Sigmoid colon (tissue), 4 donors: ENCODE measurements around the gene GOLGA6L7.
"Not testable (repeated sequence)": the region's sequence is repeated elsewhere in the genome, so short reads cannot be mapped to it uniquely, and the experiment has no call there.

Experiments
- POLR2A ChIP-seq, 2 donors: fragments of 450-650 bp; IDR thresholded peaks; one replicate each; pipeline ENCODE4 v1.6.1; 2016; ENCODE audit warnings: antibody characterized with exemption in 2 of 2, mild to moderate bottlenecking in 2 of 2, moderate library complexity in 2 of 2
- POLR2AphosphoS5 ChIP-seq, 4 donors: sonication (generic); formaldehyde crosslinking; IDR thresholded peaks; one replicate each; pipeline ENCODE4 v1.6.1; 2017; ENCODE audit warnings: antibody characterized with exemption in 4 of 4
- TF ChIP-seq, protein P1 (sequence below), 4 experiments: fragments of 450-650 bp in 3 of 4; fragments of 200-600 bp in 1 of 4; IDR thresholded peaks; one replicate each; pipeline ENCODE4 v1.5.1; 2016 to 2019; ENCODE audit warnings: antibody characterized with exemption in 4 of 4, mild to moderate bottlenecking in 3 of 4, moderate library complexity in 2 of 4

DNA sequence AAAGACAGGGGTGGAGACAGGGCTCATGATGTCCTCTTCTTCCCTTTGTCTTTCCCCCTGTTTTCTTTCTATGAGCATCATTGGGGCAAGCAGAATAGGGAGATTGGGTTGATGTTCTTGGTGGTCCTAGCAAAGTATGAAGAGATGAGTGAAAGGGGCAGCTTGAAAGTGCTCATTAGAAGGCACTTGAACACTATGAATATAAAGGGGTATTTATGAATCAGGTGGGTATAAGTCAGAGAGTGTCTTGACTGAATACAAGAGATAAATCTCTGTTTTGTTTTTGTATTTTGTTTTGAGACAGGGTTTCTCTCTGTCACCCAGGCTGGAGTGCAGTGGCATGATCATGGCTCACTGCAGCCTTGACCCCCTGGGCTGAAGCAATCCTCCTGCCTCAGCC, 34.4 kb downstream of the GOLGA6L7 start:
- TF ChIP-seq POLR2AphosphoS5, POLR2A (IDR thresholded peaks at IDR 0.05): not testable (repeated sequence)
- TF ChIP-seq, protein P1, sequence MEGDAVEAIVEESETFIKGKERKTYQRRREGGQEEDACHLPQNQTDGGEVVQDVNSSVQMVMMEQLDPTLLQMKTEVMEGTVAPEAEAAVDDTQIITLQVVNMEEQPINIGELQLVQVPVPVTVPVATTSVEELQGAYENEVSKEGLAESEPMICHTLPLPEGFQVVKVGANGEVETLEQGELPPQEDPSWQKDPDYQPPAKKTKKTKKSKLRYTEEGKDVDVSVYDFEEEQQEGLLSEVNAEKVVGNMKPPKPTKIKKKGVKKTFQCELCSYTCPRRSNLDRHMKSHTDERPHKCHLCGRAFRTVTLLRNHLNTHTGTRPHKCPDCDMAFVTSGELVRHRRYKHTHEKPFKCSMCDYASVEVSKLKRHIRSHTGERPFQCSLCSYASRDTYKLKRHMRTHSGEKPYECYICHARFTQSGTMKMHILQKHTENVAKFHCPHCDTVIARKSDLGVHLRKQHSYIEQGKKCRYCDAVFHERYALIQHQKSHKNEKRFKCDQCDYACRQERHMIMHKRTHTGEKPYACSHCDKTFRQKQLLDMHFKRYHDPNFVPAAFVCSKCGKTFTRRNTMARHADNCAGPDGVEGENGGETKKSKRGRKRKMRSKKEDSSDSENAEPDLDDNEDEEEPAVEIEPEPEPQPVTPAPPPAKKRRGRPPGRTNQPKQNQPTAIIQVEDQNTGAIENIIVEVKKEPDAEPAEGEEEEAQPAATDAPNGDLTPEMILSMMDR (IDR thresholded peaks at IDR 0.05): not testable (repeated sequence)
